Loucy (cell line): ENCODE results near the gene PDGFB.

Source experiments
- H2AFZ ChIP-seq: fragments of 200-600 bp; sonication (generic); 2 replicates; pipeline ENCODE4 v1.6.0; 2016; ENCODE audit warnings: antibody characterized with exemption, mild to moderate bottlenecking, low read length, moderate library complexity
- H3F3A ChIP-seq: fragments of 200-600 bp; 2 replicates; pipeline ENCODE4 v1.6.0; 2016; ENCODE audit warnings: antibody characterized with exemption, low read depth, mild to moderate bottlenecking
- H3K27me3 ChIP-seq: fragments of 200-600 bp; sonication (generic); 2 replicates; pipeline ENCODE4 v1.6.1; 2014; ENCODE audit warnings: low read length, mild to moderate bottlenecking; ENCODE audit not compliant: insufficient read depth, poor library complexity, severe bottlenecking
- H3K36me3 ChIP-seq: fragments of 200-600 bp; sonication (generic); 2 replicates; pipeline ENCODE4 v1.6.1; 2016; ENCODE audit warnings: low read length; ENCODE audit not compliant: insufficient read depth
- H3K4me1 ChIP-seq: fragments of 200-600 bp; sonication (generic); 2 replicates; pipeline ENCODE4 v1.5.1; 2014; ENCODE audit warnings: low read length, mild to moderate bottlenecking; ENCODE audit not compliant: insufficient read depth, poor library complexity, severe bottlenecking
- H3K4me2 ChIP-seq: fragments of 200-600 bp; sonication (generic); 2 replicates; pipeline ENCODE4 v1.6.0; 2014; ENCODE audit warnings: antibody characterized with exemption, low read length, low read depth, mild to moderate bottlenecking; ENCODE audit not compliant: poor library complexity, severe bottlenecking
- H3K4me3 ChIP-seq: fragments of 200-600 bp; sonication (generic); 2 replicates; pipeline ENCODE4 v1.5.1; 2014; ENCODE audit warnings: low read length, mild to moderate bottlenecking, mixed read lengths; ENCODE audit not compliant: poor library complexity, severe bottlenecking
- H3K79me2 ChIP-seq: fragments of 200-600 bp; sonication (generic); 2 replicates; pipeline ENCODE4 v1.6.1; 2014; ENCODE audit warnings: low read length; ENCODE audit not compliant: insufficient read depth
- H3K9ac ChIP-seq: fragments of 200-600 bp; sonication (generic); 2 replicates; pipeline ENCODE4 v1.6.0; 2014; ENCODE audit warnings: mild to moderate bottlenecking, low read depth, low read length, moderate library complexity; ENCODE audit not compliant: poor library complexity, severe bottlenecking
- H3K9me2 ChIP-seq: fragments of 200-600 bp; sonication (generic); replicated peaks from 2 replicates; pipeline ENCODE4 v1.6.1; 2016; ENCODE audit warnings: low read depth, low read length, mixed read lengths
- H3K9me3 ChIP-seq: fragments of 200-600 bp; sonication (generic); 2 replicates; pipeline ENCODE4 v1.6.1; 2014; ENCODE audit warnings: mild to moderate bottlenecking, antibody characterized with exemption, low read length, low read depth; ENCODE audit not compliant: insufficient read depth
- H4K20me1 ChIP-seq: fragments of 200-600 bp; sonication (generic); 2 replicates; pipeline ENCODE4 v1.6.0; 2014; ENCODE audit warnings: antibody characterized with exemption, low read length, mild to moderate bottlenecking; ENCODE audit not compliant: insufficient read depth, poor library complexity, severe bottlenecking
- CTCF ChIP-seq: fragments of 200-600 bp; sonication (generic); conservative IDR thresholded peaks from 2 replicates; pipeline ENCODE4 v1.5.1; 2014; ENCODE audit warnings: mild to moderate bottlenecking, antibody characterized with exemption, low read length
- EZH2phosphoT487 ChIP-seq: fragments of 200-600 bp; IDR thresholded peaks from 2 replicates; pipeline ENCODE4 v1.6.1; 2018; ENCODE audit warnings: antibody characterized with exemption, mild to moderate bottlenecking, moderate library complexity, borderline replicate concordance

PDGFB gene

GRCh38 chr22:39175353-39176142, 69.2 kb downstream of the PDGFB start:
- H3F3A ChIP-seq: no peaks in the 10 kb centered on the region
- H3K9me2 ChIP-seq: no peaks in the 10 kb centered on the region
- no peaks in the 10 kb centered on the region for H3K36me3 ChIP-seq
- H3K4me1 ChIP-seq: peaks cover 15% of the 10 kb centered on the region
- H3K9ac ChIP-seq: no peak overlapping the region
- TF ChIP-seq EZH2phosphoT487 (no peak), CTCF (no peak)
- H3K9me3 ChIP-seq: no peaks in the 10 kb centered on the region
- H3K4me3 ChIP-seq: no peak overlapping the region
- no peaks in the 10 kb centered on the region for H3K79me2 ChIP-seq
- H3K27me3 ChIP-seq: no peaks in the 10 kb centered on the region
- H2AFZ ChIP-seq: no peak overlapping the region
- no peak overlapping the region for H3K4me2 ChIP-seq
- no peaks in the 10 kb centered on the region for H4K20me1 ChIP-seq

- Histone ChIP-seq H3K9me3 (no peaks in the 10 kb centered on the region), H4K20me1 (no peaks in the 10 kb centered on the region), H3K36me3 (no peaks in the 10 kb centered on the region), H3F3A (no peaks in the 10 kb centered on the region), H2AFZ (peak overlapping the region; percentile 93), H3K9me2 (no peaks in the 10 kb centered on the region), H3K9ac (peak overlapping the region; percentile 41), H3K4me2 (peak overlapping the region; percentile 63), H3K79me2 (no peaks in the 10 kb centered on the region), H3K27me3 (no peaks in the 10 kb centered on the region), H3K4me3 (peak overlapping the region; percentile 49), H3K4me1 (peaks cover 15% of the 10 kb centered on the region)
- TF ChIP-seq CTCF (no peak), EZH2phosphoT487 (no peak)
These were observed 70.1 kb downstream of the PDGFB start for GRCh38 chr22:39174498-39175352.

- Histone ChIP-seq H3F3A (no peaks in the 10 kb centered on the region), H3K4me3 (peak overlapping the region; percentile 49), H3K4me1 (peaks cover 15% of the 10 kb centered on the region), H3K4me2 (peak overlapping the region; percentile 63), H2AFZ (peak overlapping the region; percentile 93), H3K9me2 (no peaks in the 10 kb centered on the region), H3K79me2 (no peaks in the 10 kb centered on the region), H3K27me3 (no peaks in the 10 kb centered on the region), H4K20me1 (no peaks in the 10 kb centered on the region), H3K9me3 (no peaks in the 10 kb centered on the region), H3K9ac (peak overlapping the region; percentile 41), H3K36me3 (no peaks in the 10 kb centered on the region)
- TF ChIP-seq CTCF (no peak), EZH2phosphoT487 (no peak)
These were observed 70.8 kb downstream of the PDGFB start for GRCh38 chr22:39173787-39174497.
